ENCODE measurements around the gene SYT9.

- TF ChIP-seq REST (IDR thresholded peaks at IDR 0.05; ENCODE audit: low read depth) (no peak), YY1 (IDR thresholded peaks at IDR 0.05; ENCODE audit: low read depth) (no peak), FOXM1 (IDR thresholded peaks at IDR 0.05; ENCODE audit: borderline replicate concordance, low read depth) (no peak), NFIC (IDR thresholded peaks at IDR 0.05) (no peak), TAF1 (IDR thresholded peaks at IDR 0.05; ENCODE audit: low read depth) (no peak), CEBPB (IDR thresholded peaks at IDR 0.05) (no peak)
- TF ChIP-seq, protein P1, sequence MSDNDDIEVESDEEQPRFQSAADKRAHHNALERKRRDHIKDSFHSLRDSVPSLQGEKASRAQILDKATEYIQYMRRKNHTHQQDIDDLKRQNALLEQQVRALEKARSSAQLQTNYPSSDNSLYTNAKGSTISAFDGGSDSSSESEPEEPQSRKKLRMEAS (IDR thresholded peaks at IDR 0.05): no peak
Observed at GRCh38 chr11:7384691-7385090, 133.0 kb downstream of the SYT9 start.
